B cell (primary cell): ENCODE measurements around the gene GIGYF2. TPM values are rescaled to one million over a fixed set of nuclear protein-coding genes. Genes with fewer than 3 reads are reported as not detected.

Experiments
- ATAC-seq: fragments of 200-7000 bp; cut with Tn5 transposase; one replicate; pipeline ENCODE4 v1.10.0; 2021; ENCODE audit warnings: low read depth, mild to moderate bottlenecking, moderate number of reproducible peaks, moderate library complexity
- CTCF ChIA-PET: fragments of 350-600 bp; sonication (Branson Sonifier 250); formaldehyde crosslinking; loops from one replicate; lab custom pipeline; 2021; ENCODE audit warnings: antibody characterized with exemption, inconsistent platforms; lab: Charles Lee
- POLR2A ChIA-PET: fragments of 350-600 bp; sonication (Branson Sonifier 250); formaldehyde crosslinking; loops from one replicate; lab custom pipeline; 2021; ENCODE audit warnings: antibody characterized with exemption; lab: Charles Lee
- DNase-seq: peaks from one replicate; pipeline ENCODE4 v3.0.0; 2013
- H2AFZ ChIP-seq: 2 replicates; pipeline ENCODE4 v1.6.1; 2012; ENCODE audit warnings: mild to moderate bottlenecking, low read depth, low read length; ENCODE audit not compliant: insufficient read depth, poor library complexity, severe bottlenecking
- H3K27ac ChIP-seq, 2 donors: 1 replicate in 1 of 2; 2 replicates in 1 of 2; pipeline ENCODE4 v1.5.1; 2012 to 2013; ENCODE audit warnings: low read length in 2 of 2, mild to moderate bottlenecking in 2 of 2, moderate library complexity in 1 of 2
- H3K27me3 ChIP-seq, 4 experiments: fragments of 200-600 bp in 1 of 4; sonication (generic) in 1 of 4; replicated peaks in 1 of 4; 1 replicate in 2 of 4; 2 replicates in 2 of 4; pipeline versions ENCODE4 v1.6.1 to v1.7.0; 2013 to 2016; ENCODE audit warnings: low read length in 3 of 4, mild to moderate bottlenecking in 2 of 4, mixed read lengths in 1 of 4, moderate library complexity in 1 of 4; ENCODE audit not compliant: insufficient read depth in 4 of 4, control insufficient read depth in 3 of 4; ENCODE audit errors: control extremely low read depth in 1 of 4
- H3K36me3 ChIP-seq, 2 experiments: replicated peaks in 1 of 2; 1 replicate in 1 of 2; 2 replicates in 1 of 2; pipeline versions ENCODE4 v1.6.1 to v1.7.1; 2013; ENCODE audit warnings: low read length in 1 of 2; ENCODE audit not compliant: insufficient read depth in 2 of 2, control insufficient read depth in 1 of 2; ENCODE audit errors: control extremely low read depth in 1 of 2, extremely low read depth in 1 of 2
- H3K4me1 ChIP-seq, 2 donors: fragments of 200-600 bp in 1 of 2; sonication (generic) in 1 of 2; 1 replicate in 1 of 2; 2 replicates in 1 of 2; pipeline versions ENCODE4 v1.5.1 to v1.6.1; 2013 to 2017; ENCODE audit warnings: low read length in 2 of 2; ENCODE audit not compliant: control insufficient read depth in 2 of 2, insufficient read depth in 2 of 2
- H3K4me2 ChIP-seq: replicated peaks from 2 replicates; pipeline ENCODE3; 2012; ENCODE audit warnings: mild to moderate bottlenecking, low read depth, low read length; ENCODE audit not compliant: poor library complexity, severe bottlenecking
- H3K4me3 ChIP-seq, 5 experiments: fragments of 200-600 bp in 1 of 5; sonication (generic) in 1 of 5; 1 replicate in 3 of 5; 2 replicates in 2 of 5; pipeline versions ENCODE4 v1.5.1 to v1.7.0; 2011 to 2016; ENCODE audit warnings: low read length in 4 of 5, mild to moderate bottlenecking in 4 of 5, low read depth in 2 of 5, control low read depth in 1 of 5, moderate library complexity in 1 of 5; ENCODE audit not compliant: insufficient read depth in 1 of 5; ENCODE audit errors: control extremely low read depth in 1 of 5, extremely low read depth in 1 of 5
- H3K79me2 ChIP-seq: fragments of 200-600 bp; sonication (generic); one replicate; pipeline ENCODE4 v1.6.0; 2016; ENCODE audit warnings: low read length; ENCODE audit not compliant: control insufficient read depth, insufficient read depth
- H3K9ac ChIP-seq: fragments of 200-600 bp; sonication (generic); 2 replicates; pipeline ENCODE4 v1.6.1; 2017; ENCODE audit warnings: mild to moderate bottlenecking, low read length, moderate library complexity
- H3K9me3 ChIP-seq, 3 donors: one replicate each; pipeline versions ENCODE4 v1.6.1 to v1.7.1; 2013; ENCODE audit warnings: low read length in 2 of 3; ENCODE audit not compliant: control insufficient read depth in 2 of 3, insufficient read depth in 1 of 3; ENCODE audit errors: control extremely low read depth in 1 of 3
- H4K20me1 ChIP-seq: 2 replicates; pipeline ENCODE4 v1.6.0; 2012; ENCODE audit warnings: mild to moderate bottlenecking, low read length; ENCODE audit not compliant: insufficient read depth, control insufficient read depth, poor library complexity, severe bottlenecking
- H3K27ac Mint-ChIP-seq: one replicate; pipeline ENCODE4 v1.8.0; 2021; ENCODE audit warnings: mixed read lengths
- H3K27me3 Mint-ChIP-seq: one replicate; pipeline ENCODE4 v1.8.0; 2021; ENCODE audit warnings: mixed read lengths
- H3K4me1 Mint-ChIP-seq: one replicate; pipeline ENCODE4 v1.8.0; 2021; ENCODE audit warnings: mixed read lengths
- H3K4me3 Mint-ChIP-seq: one replicate; pipeline ENCODE4 v1.8.0; 2021; ENCODE audit warnings: mixed read lengths
- H3K9me3 Mint-ChIP-seq: one replicate; pipeline ENCODE4 v1.8.0; 2022; ENCODE audit warnings: mixed read lengths; ENCODE audit not compliant: insufficient read depth
- EZH2 ChIP-seq: IDR thresholded peaks from 2 replicates; pipeline ENCODE4 v1.6.1; 2012; ENCODE audit warnings: borderline replicate concordance, low read depth, mild to moderate bottlenecking, moderate library complexity, low read length; ENCODE audit not compliant: insufficient read depth, poor library complexity, severe bottlenecking
- WGBS: methylation state at CpG from one replicate; pipeline ENCODE4 v1.1.5; 2013; ENCODE audit warnings: missing lambda C conversion rate; ENCODE audit not compliant: insufficient coverage; 5-methylcytosine and 5-hydroxymethylcytosine counted together
- intact Hi-C: fragments of 100-400 bp; cut with micrococcal nuclease; formaldehyde crosslinking; loops from one replicate; pipeline ENCODE4 v1.10.0; 2022
- polyA plus RNA-seq: library from polyadenylated mRNA; depleted of rRNA; stranded (reverse); fragments of >200 nt; gene quantifications from 2 replicates; pipeline ENCODE4 v1.2.3, GENCODE V29; 2012
- total RNA-seq, 2 donors: library from RNA; stranded (reverse); fragments of 120-200 nt in 1 of 2; gene quantifications; 1 replicate in 1 of 2; 2 replicates in 1 of 2; pipeline versions ENCODE4 v1.2.3 to v1.2.4, GENCODE V29; 2013 to 2022
- TF ChIP-seq, protein P1 (sequence below): fragments of 200-600 bp; IDR thresholded peaks from one replicate; pipeline ENCODE4 v1.8.0; 2022; ENCODE audit warnings: antibody characterized with exemption, mild to moderate bottlenecking

GIGYF2 gene
- total and polyA plus RNA-seq, 2 donors (not counting 1 experiment from before 2014, with no cell fraction given) = 7.2 to 108 TPM

DNA sequence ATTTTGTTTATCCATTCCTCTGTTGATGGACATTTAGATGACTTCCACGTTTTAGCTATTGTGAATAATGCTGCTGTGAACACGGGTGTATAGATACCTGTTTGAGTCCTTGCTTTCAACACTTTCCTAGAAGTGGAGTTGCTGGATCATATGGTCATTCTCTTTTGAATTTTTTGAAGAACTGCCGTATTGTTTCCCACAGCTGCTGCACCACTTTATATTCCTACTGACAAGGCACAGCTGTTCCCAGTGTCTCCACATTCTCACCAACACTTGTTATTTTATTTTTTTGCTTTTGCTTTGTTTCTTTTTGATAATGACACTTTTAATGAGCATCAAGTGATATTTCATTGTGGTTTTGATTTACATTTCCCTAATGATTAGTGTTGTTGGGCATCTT lies 120.6 kb downstream of the GIGYF2 start:
- POLR2A ChIA-PET = no interaction called here
- intact Hi-C loops = no loop called here
- Histone ChIP-seq H3K4me2 (no peak overlapping the region), H3K9ac (no peak overlapping the region), H3K27ac (no peak overlapping the region), H3K4me3 (no peak overlapping the region), H3K36me3 (peaks cover 13 to 72% of the 10 kb centered on the region in 2 experiments), H3K4me1 (no peaks in the 10 kb centered on the region), H3K79me2 (no peaks in the 10 kb centered on the region), H2AFZ (no peak overlapping the region), H3K9me3 (no peaks in the 10 kb centered on the region), H3K27me3 (no peaks in the 10 kb centered on the region), H4K20me1 (no peaks in the 10 kb centered on the region)
- 100% methylated on average over 2 of the region's 3 CpGs for WGBS
- Mint-ChIP-seq H3K4me1 (no peaks in the 10 kb centered on the region), H3K27me3 (no peaks in the 10 kb centered on the region), H3K9me3 (no peaks in the 10 kb centered on the region), H3K27ac (no peak overlapping the region), H3K4me3 (no peak overlapping the region)
- DNase-seq (no peak), ATAC-seq (no peak)
- no peak for TF ChIP-seq EZH2
- CTCF ChIA-PET = no interaction called here

DNA sequence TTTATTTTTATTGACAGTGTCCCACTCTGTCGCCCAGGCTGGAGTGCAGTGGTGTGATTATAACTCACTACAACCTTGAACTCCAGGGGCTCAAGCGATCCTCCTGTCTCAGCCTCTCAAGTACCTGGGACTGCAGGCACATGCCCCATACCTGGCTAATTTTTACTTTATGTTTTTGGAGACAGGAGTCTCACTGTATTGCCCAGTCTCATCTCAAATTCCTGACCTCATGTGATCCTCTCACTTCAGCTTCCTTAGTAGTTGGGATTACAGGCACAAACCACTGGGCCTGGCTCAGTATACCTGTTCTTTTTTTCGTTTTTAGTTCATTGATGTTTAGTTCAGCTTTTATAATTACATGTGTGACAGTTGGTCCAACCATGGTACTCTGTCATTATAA lies 132.9 kb downstream of the GIGYF2 start:
- no CpG with 5 or more reads among the region's 3 CpGs for WGBS
- POLR2A ChIA-PET = no interaction called here

More for the DNA sequence above, 132.9 kb downstream of the GIGYF2 start:
- H3K9me3 Mint-ChIP-seq = no peaks in the 10 kb centered on the region
- Histone ChIP-seq H3K79me2 (peaks cover 19% of the 10 kb centered on the region), H3K4me3 (no peak overlapping the region), H3K9me3 (no peaks in the 10 kb centered on the region), H3K4me2 (no peak overlapping the region), H4K20me1 (no peaks in the 10 kb centered on the region), H3K4me1 (no peaks in the 10 kb centered on the region), H3K36me3 (peaks cover 2 to 65% of the 10 kb centered on the region in 2 experiments), H3K27me3 (no peaks in the 10 kb centered on the region), H3K27ac (no peak overlapping the region), H3K9ac (no peak overlapping the region), H2AFZ (no peak overlapping the region)
- intact Hi-C loops = no loop called here
- no peak overlapping the region for H3K4me3 Mint-ChIP-seq
- no peaks in the 10 kb centered on the region for H3K27me3 Mint-ChIP-seq
- ATAC-seq = no peak
- no peaks in the 10 kb centered on the region for H3K4me1 Mint-ChIP-seq
- TF ChIP-seq, protein P1, sequence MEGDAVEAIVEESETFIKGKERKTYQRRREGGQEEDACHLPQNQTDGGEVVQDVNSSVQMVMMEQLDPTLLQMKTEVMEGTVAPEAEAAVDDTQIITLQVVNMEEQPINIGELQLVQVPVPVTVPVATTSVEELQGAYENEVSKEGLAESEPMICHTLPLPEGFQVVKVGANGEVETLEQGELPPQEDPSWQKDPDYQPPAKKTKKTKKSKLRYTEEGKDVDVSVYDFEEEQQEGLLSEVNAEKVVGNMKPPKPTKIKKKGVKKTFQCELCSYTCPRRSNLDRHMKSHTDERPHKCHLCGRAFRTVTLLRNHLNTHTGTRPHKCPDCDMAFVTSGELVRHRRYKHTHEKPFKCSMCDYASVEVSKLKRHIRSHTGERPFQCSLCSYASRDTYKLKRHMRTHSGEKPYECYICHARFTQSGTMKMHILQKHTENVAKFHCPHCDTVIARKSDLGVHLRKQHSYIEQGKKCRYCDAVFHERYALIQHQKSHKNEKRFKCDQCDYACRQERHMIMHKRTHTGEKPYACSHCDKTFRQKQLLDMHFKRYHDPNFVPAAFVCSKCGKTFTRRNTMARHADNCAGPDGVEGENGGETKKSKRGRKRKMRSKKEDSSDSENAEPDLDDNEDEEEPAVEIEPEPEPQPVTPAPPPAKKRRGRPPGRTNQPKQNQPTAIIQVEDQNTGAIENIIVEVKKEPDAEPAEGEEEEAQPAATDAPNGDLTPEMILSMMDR = no peak
- TF ChIP-seq EZH2 = no peak
- DNase-seq = no peak
- CTCF ChIA-PET = no interaction called here
- no peak overlapping the region for H3K27ac Mint-ChIP-seq
